Stimulated activated CD8-positive, alpha-beta memory T cell treated with anti-CD3 and anti-CD28 coated beads, Interleukin-7, amount 100 ng/mL, for 4 hours (primary cell): Measurements from ENCODE around the gene ADAM30.

ENCODE experiments used
- DNase-seq, 2 donors: peaks; one replicate each; pipeline ENCODE4 v3.0.0-alpha.2; 2020; ENCODE audit warnings: low read depth in 2 of 2

ADAM30 gene

DNA sequence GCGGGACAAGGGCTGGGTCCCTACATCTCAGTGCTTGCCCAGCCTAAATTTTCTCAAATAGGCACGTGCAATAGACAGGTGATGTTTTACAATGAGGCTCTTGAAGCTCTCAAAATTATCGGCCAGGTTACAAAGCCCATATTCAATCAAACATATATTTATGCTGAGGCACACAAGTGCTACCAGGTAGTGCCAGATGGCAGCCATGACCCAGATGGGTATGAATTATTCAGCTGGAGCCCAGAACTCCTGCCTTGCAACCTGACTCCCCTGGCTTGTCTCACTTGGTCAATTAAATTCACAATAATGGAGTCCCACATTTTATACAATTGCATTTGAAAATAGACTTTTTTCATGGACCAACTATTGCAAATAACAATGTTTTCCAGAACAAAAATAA, 12.3 kb upstream of the ADAM30 start:
- no peak for DNase-seq

GRCh38 chr1:119906927-119907652, 10.8 kb upstream of the ADAM30 start:
- DNase-seq: no peak

DNA sequence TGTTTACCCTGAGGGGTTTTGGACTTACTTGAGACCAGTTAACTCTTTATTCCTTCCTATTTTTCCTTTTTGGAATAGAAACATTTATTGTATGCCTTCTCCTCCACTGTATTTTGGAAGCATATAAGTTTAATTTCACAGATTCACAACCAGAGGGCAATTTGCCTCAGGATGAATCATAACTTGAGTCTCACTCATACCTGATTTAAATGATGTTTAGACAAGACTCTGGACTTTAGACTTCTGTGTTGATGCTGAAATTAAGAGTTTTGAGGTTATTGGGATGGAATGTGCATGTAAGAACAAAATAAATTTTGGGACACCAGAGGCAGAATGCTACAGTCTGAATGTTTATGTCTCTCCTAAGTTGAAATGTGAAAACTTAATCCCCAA, 7.1 kb upstream of the ADAM30 start:
- DNase-seq: no peak

DNA sequence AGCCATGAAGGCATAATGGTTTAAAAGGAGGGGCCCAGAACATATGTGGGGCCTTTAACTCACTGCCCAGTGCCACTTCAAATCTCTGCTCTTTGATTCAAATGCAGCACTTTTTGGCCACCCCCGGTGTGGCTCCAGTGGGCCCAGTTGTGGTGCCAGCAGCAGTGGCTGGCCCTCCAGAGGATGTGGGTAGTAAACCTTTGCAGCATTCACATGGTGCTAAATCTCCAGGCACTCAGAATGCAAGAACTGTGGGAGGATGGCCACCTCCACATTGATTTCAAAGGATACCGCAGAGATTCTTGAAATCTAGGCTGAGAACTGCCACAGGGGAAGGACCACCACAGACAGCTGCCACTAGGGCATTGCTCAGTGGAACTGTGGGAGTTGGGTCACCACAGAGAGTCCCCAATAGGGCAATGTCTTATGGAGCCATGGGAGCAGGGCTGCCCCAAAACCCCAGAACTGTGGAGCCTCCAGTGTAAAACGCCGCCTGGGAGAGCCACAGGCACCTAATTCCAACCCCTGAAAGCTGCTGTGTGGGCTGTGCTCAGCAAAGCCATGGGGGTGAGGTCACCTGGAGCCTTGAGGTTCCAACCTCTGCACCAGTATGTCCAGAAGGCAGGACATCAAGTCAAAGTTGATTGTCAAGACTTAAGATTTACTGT, 6.6 kb upstream of the ADAM30 start:
- no peak for DNase-seq

GRCh38 chr1:119898981-119899720, 2.8 kb upstream of the ADAM30 start:
- no peak for DNase-seq

- DNase-seq: no peak
Observed at GRCh38 chr1:119898530-119898929, 2.2 kb upstream of the ADAM30 start.

DNA sequence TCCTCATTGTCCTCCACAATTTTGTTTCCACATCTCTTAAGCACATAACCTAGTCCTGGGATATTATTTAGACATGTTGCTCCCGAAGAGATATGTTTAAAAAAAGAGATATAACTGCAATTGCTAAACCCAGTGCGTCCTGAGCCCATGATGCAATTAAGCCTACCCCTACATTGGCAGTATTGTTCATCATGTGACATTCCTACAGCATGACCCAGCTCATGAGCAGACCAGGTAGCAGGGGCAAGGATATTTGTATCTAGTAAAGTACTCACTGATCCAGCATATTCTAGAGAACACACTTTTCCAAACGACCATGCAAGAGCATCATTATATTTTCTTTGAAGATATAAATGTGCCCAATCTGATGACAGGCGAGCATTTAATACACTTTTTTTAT, 1.2 kb downstream of the ADAM30 start:
- no peak for DNase-seq

GRCh38 chr1:119893827-119894700, 2.3 kb downstream of the ADAM30 start:
- no peak for DNase-seq

GRCh38 chr1:119893238-119893791, 3.0 kb downstream of the ADAM30 start:
- DNase-seq: no peak

DNA sequence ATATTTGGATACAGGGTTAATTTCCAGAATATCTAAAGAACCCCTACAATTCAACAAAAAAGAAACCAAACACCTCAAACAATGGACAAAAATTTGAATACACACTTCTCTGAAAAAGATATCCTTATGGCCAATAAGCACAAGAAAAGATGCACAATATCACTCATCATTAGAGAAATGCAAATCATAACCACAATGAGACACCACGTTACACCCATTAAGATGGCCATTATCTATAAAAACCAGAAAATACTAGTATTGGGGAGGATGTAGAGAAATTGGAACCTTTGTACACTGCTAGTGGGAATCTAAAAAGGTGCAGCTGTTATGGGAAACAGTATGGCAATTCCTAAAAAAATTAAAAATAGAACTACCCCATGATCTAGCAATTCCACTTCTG, 4.9 kb downstream of the ADAM30 start:
- DNase-seq: no peak

- DNase-seq: no peak
Observed at GRCh38 chr1:119888476-119888875, 7.8 kb downstream of the ADAM30 start.

DNA sequence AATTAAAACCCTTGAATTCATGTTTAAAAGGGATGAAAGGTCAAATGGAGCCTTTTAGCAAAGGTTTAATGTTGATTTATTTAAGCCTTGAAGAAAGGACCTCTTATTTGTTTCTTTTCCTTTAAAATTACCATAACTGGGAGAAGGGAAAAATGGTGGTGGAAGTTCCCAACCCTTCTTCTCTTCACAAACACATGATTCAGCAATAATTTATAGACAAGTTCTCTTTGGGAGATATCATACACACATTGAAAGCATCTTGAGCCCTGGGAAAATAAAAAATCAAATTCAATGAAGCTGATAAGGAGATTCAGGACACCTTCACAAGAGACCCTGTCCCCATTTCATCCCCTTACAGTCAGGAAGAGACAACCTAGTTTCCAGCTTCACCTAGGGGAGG, 8.9 kb downstream of the ADAM30 start:
- no peak for DNase-seq

GRCh38 chr1:119885903-119886783, 10.2 kb downstream of the ADAM30 start:
- peak; percentile 16 to 21 for DNase-seq

GRCh38 chr1:119884711-119885110, 11.6 kb downstream of the ADAM30 start:
- no peak for DNase-seq

DNA sequence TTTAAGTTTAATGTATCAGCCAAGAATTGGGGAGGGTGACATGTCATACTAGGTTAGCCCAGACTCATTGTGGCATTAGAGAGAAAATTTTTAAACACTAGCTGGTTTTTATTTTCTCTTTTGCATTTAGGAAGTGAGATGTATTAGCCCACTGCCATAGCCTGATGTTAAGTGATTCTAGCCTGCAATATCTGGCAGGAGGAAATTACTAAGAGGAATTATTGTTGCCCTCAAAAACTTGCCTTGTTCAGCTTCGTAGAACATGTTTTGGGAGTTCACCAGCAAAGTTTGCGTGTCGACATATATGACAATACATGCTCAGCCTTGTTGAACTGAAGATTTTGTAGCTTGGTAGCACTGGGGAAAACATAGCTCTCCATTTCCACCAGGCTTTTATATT, 12.5 kb downstream of the ADAM30 start:
- no peak for DNase-seq

DNA sequence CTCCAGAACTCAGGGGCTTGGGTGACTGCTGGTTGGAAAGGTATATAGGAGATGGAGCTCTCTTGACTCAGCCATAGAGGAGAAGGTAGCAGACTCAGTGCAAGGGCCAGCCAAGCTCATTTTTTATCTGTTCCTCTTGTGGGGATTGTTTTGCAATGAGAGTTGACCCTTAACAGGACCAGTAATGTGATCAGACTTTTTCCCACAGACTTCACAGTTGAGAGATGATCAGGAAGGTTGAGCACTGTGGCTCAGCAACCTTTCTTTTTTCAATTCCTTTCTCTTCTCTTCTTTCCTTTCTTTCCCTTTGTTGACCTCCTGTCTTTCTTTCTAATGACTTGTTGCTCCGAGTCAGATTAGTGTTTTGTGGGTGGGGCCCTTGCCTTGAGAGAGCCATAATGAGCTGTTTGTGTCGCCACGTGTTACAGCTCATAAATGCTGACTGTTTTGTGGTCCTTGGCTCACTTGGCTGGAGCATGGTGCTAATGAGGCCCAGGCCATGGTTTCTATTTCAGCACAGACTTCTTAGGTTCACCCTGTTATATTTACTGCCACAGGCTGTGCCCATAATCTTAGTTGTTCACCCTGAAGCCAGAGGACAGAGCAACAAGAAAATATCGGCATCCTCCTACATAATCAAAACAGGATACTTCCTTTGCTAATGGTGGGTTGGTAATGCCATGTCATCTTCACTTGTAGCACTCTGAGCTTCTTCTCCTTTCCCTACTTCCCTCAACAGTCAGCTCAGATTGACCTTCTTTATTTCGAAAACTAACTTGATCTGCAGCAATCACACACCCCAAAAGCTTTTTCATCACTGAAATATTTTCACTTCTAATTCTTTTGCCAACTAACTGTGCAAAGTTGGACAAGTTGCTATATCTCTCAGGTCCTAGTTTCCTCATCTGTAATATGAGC, 13.9 kb downstream of the ADAM30 start:
- DNase-seq: no peak

DNA sequence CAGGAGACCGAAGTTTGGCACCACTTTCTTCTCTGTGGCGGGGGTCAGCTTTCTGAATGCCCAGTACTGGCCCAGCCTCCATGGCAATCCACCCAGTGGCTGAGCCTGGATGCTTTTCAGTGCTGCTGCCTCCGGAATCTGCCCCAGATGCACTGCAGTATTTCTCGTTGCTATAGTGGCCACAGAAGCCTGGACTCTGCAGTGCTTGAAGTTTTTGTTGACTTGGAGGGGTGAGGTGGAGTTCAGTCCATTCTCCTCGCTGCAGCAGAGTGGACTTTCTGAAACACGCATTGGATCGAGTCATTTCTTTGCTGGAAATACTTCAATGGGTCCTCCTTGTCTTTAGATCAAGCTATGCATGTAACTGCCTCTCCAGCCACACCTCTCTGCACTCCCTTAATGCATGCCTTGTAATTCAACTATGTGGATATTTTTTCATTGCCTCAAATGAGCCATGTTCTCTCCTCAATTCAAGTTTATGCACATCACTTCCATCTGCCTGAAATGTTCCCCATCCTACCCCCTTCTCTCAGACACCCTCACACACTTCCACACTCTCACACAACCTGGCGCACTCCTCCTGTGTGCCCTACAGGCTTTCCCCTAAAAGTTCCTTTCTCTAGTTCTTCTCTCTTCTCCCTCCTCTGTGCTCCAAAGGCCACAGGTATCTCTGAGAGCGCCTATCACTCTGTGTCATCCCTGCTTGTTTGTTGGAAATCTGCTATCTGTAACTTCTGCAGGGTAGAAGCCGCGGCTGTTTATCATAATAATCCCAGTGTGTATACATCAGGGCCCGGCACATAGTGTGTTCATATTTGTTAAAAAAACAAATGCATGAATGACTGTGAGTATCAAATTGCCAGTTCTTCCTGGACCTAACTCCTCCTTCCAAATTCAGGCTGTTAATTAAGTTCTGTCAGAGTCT, 16.5 kb downstream of the ADAM30 start:
- DNase-seq: no peak

GRCh38 chr1:119878171-119878570, 18.1 kb downstream of the ADAM30 start:
- DNase-seq: no peak
